CD4-positive, alpha-beta T cell treated with Interleukin-10 for 1 hour (primary cell): ENCODE measurements around the gene CDK6.

Experiments
- DNase-seq: peaks from one replicate; pipeline ENCODE4 v3.0.0-alpha.2; 2020

Gene CDK6

DNA sequence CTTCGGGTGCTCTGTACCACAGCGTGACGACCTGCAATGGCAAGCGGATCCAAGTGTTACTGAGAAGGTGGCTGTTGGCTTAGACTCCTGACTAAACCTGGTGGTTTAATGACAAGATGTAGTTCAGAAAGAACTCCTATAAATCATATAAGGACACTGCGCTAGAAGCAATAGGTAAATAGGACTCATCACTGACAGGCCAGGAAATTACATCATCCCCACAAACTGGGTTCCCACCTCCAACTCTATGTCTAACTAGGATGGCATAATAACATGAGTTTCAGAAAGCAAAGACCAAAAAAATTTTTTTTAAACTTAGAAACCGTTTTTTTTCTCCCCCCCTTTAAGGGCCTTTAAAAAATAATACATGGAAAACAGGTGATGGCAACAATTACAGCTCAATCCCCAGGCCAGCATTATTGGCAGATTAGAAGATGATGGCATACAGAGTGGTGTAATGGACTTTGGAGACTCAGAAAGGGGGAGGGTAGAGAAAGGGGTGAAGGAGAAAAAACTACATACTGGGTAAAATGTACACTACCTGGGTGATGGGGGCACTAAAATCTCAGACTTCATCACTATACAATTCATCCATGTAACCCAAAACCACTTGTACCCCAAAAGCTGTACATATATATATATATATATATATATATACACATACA, 164.7 kb downstream of the CDK6 start:
- no peak for DNase-seq

DNA sequence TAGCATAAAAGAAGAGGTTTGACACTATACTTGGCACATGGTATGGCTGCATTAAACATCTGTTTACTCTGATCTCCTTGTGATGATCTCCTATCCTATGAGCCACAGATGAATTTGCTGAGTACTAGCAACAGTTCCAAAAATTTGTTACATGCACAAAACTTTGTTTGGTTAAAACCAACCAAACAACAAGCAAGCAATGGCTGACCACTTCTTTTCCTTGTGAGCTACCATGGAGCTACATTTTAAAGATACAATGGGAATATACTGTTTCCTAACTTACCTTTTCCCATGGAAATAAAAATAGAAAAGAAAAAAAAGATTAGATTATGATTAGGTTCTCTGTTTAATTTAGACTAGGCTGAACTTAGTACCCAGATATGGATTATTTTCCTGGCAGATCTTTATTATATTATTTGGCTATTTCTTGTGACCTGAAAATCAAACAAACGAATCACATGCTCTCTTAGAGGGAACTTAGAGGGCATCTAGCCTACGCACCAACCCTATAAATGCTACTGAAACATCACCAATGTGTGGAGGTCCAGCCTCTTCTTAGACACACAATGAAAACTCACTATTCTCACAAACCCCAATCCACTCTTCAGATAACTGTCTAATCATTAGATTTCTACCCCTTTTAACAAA, 166.0 kb downstream of the CDK6 start:
- DNase-seq: no peak

DNA sequence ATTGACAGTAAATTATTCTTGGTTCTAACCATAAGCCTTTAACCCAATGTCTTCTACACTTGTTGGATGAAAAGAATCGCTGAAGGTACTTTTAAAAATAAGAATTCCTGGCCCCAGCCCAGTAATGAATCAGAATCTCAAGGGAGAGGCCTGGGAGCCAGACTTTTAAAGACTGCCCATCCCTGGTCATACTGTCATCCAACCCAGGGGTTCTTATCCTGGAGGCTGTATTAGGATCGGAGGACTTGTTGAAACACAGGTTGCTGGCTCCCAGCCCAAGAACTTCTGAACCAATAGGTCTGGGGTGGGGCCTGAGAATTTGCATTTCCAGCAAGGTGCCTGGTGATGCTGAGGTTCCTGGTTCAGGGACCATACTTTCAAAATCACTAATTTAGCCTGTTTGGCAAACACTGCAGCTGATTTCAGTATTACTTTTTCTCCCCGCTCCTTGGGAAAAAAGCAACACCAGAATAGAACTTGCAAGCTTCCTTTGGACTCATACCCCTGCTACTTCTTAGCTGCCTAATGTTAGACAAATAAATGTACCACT, 166.7 kb downstream of the CDK6 start:
- DNase-seq: no peak

DNA sequence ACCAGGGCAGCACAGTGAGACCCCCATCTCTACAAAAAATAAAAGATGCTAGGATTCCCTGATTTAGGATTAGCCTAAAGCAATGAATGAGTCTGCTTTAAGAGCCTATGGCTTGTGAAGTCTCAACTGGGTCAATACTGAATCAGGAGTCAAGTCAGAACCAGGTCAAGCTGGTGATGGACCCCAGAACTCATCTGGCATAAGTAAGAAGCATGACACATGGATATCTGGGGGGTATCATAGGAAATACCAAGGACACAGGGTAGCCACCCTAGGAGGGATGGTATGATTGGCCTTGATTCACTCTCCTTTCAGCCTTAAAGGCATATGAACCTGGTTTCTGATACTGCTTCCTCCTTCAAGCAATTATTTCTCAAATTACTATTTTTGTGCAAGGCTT, 167.8 kb downstream of the CDK6 start:
- DNase-seq: no peak

- no peak for DNase-seq
Measured at GRCh38 chr7:92667816-92668535, 168.4 kb downstream of the CDK6 start.

DNA sequence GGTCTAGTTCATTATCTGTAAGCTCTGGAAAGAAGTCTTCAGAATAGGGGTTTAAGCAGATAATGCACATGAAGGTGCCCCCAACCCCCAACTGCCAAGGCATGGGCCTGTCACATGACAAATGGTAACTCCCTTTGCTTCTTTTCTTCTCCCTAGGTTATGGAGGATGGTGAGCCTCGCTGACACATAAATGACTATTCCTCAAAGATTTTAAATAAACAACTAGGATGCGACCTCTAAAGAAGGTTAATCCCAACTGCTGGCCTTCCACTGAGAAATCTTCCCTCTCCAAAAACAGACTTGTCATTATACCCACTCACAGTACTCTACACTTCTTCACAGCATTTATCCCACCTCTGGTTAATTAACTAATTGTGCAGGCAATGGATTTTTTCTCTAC, 170.4 kb downstream of the CDK6 start:
- no peak for DNase-seq

- DNase-seq: no peak
Measured at GRCh38 chr7:92661651-92662050, 174.7 kb downstream of the CDK6 start.

- DNase-seq: no peak
Measured at GRCh38 chr7:92658671-92659070, 177.7 kb downstream of the CDK6 start.

DNA sequence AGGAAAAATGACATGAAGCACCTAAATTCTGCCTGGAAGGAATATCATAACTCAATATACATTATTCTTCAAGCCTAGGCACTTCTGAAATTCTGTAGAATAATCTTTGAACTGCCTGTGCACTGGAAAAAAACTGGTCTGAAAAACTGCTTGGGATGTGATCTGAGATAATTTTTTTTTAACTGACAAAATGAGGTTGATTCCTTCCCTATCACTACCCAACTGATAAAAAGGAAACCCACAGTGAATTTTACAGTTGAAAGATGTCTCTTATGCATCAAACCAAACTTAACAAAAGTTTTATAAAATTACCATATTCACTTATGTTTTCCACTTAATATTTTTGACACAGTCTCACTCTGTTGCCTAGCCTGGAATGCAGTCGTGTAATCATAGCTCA, 179.0 kb downstream of the CDK6 start:
- no peak for DNase-seq

DNA sequence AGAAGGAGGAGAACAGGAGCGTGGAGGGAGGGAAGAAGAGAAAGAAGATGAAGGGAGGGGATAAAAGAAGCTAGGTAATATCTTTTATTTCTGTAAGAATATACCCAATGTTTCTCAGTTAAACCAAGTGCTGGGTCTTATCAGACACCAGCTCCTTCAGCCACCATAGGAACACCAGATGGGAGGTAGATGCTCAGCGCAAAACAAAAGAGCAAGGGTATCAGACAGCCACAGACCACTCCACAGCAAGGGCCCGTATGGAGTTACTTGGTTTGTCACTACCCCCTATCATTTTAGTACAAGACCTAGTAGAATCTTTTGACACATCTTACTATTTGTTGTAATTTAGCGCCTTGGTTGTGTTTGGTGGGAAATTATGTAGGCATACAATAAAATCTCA, 180.3 kb downstream of the CDK6 start:
- no peak for DNase-seq

GRCh38 chr7:92655346-92655884, 181.0 kb downstream of the CDK6 start:
- DNase-seq: no peak

DNA sequence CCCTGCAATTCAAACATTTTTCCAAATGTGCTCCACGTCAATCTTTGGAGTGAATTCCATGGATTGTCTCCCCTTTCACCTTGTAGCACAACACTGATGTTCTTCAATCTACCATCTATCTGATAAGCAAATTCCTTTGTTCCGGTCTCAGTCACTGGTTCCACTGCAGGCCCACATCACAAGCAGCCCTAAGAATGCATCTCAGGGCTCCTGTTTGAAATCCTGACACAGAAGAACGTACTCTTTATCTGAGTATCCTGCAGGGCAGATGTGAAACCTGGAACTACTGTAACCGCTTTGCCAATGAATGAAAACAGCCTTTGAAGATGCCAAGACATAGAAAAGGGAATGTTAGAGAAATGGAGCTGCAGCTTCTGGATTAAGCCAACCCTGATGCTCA, 183.2 kb downstream of the CDK6 start:
- DNase-seq: no peak

DNA sequence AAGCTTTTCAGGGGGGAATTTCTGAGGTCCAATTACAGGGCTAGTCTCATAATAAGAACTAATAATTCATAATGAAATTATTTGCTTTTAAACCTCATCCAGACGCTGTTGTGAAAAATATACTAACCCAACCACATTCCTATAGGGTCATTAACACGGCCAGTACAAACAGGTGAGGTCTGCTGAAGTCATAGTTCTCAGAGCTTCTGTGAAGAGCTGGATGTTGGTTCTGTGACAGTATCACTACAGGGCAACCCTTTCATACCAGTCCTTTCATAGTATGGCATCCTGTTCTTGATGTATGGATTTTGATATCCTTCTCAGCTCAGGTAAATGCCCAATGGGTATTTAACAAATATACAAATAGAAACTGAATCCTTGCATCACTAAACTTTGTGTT, 183.8 kb downstream of the CDK6 start:
- no peak for DNase-seq

DNA sequence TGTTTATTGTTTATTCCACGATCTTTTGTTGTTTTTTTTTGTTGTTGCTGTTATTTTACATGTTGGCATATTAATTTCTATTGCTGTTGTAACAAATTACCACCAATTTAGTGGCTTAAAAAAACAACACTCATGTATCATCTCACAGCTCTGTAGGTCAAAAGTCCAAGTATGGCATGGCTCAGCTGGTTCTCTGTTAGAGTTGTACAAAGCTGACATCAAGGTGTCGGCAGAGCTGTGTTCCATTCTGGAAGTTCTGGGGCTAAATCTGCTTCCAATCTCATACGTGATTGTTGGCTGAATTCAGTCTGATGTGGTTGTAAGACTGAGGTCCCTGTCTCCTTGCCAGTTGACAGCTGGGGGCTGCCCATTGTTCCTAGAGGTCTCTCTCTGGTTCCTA, 186.0 kb downstream of the CDK6 start:
- no peak for DNase-seq

GRCh38 chr7:92648067-92648466, 188.3 kb downstream of the CDK6 start:
- DNase-seq: no peak

GRCh38 chr7:92647652-92648051, 188.7 kb downstream of the CDK6 start:
- DNase-seq: no peak

GRCh38 chr7:92647011-92647625, 189.3 kb downstream of the CDK6 start:
- no peak for DNase-seq

DNA sequence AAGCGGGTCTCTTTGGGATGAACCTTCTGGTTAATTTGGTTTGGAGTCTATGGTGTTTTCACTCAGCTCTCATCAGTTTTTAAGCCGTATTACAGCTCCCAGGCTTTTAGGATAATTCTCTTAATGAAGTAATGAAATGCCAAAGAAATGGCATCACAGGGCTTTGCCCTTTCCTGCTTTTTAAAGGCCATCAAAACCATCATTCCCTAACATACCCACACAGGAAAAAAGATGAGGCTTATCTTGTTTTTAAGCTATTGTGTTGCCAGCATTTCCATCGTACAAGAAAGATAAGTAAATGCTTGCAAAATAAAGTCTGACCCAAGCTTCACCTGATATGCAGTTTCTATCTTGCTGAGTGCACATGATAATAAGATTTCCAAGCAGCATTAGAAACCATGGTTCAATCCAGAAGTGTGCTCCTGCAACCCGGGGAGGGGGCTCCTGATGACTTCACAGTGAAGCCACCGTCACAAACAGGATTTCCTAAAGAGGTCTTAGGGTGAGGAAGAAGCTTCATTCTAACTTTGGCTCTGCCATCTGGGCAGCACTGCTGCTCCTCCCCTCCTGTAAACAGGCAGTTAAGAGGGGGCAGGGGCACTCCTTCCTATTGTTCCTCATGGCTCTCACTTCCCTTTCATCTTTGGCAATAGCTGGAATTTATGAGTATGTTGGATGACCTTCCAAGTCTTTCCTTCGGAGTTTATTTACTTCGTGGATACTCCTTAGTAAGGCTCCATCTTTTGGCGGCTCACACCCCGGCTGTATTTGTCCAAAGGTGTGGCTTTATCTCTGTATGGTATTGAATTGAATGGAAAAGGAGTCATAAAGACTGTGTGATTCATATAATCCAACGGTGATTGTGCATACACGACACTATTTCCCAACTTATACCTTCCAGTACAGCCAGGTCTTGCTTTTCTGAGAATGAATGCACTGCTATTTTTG, 191.0 kb downstream of the CDK6 start:
- no peak for DNase-seq

- DNase-seq: no peak
Measured at GRCh38 chr7:92644406-92645113, 191.8 kb downstream of the CDK6 start.

GRCh38 chr7:92643821-92644220, 192.6 kb downstream of the CDK6 start:
- DNase-seq: no peak

DNA sequence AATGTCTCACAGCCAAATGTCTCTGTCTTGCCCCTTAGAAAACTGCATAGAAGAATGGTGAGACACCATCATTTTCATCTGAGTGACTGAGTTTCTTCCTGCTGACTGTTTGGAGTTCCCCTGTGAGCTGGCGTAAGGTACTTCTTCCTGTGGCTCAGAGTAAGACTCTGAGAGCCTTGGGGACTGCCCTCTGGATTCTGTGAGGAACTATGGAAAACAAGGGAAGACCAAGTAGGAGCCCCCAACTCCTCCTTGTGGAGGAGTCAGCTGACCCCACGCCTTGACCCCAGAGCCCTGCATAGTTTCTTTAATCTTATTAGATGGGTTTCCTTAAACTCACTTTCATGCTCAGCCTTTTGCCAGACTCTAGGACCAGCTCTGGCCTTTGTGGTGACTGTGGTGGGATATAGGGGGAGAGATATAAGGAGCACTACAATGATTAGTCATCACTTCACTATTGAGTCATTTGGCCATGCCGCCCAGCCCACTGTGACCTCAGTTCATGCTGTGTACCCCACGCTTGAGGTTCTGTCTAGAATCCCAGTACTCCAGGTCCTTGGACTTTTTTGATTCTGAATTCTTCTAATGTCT, 194.4 kb downstream of the CDK6 start:
- DNase-seq: peak; percentile 50
